ENCODE data around the gene STAB2. TPM values are rescaled to one million over a fixed set of nuclear protein-coding genes. Genes with fewer than 3 reads are reported as not detected.

Gene STAB2
- polyA plus RNA-seq, 3 donors: not detected

DNA sequence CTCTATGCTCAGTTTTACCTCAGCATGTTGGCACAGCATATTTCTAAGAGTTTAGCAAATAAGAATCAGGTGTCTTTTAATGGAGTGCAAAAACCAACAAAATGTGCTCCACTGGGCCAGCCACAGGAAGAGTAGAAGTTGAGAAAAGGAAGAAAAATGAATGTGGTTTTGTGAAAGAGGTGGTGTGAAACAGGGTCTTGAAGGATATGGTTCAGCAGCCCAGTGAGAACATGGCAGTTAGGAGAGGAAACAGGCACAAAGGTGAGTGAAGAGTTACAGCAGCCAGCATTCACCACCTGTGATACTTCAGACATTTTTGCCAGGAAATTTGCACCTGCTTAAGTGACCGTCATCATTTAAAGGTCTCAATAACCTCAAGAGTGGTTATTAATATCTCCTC is 2.4 kb downstream of the STAB2 start:
- no CpG with 5 or more reads among the region's 1 CpG for WGBS (ENCODE audit: insufficient coverage)
- no peaks in the 10 kb centered on the region for H4K20me1 ChIP-seq (ENCODE audit: insufficient read depth, low read length)

GRCh38 chr12:103590271-103590670 is 3.2 kb downstream of the STAB2 start:
- Mint-ChIP-seq H3K4me3 (no peak overlapping the region), H3K27ac (no peak overlapping the region), H3K4me1 (no peaks in the 10 kb centered on the region), H3K36me3 (no peaks in the 10 kb centered on the region), H3K27me3 (ENCODE audit: low read depth in 3 of 3) (peaks cover 0 to 7% (median 0%) of the 10 kb centered on the region in 3 donors), H3K9me3 (no peaks in the 10 kb centered on the region)
- Histone ChIP-seq H3K79me2 (ENCODE audit: insufficient read depth, low read length) (no peaks in the 10 kb centered on the region), H3K36me3 (replicated peaks in 1 of 2; ENCODE audit: control insufficient read depth in 1 of 2, insufficient read depth in 2 of 2, low read length in 2 of 2) (no peaks in the 10 kb centered on the region), H3K27ac (ENCODE audit: low read depth in 1 of 2, low read length in 2 of 2) (no peak overlapping the region), H3K4me1 (ENCODE audit: control insufficient read depth in 1 of 2, insufficient read depth in 2 of 2, low read length in 2 of 2) (no peaks in the 10 kb centered on the region), H3K9me3 (replicated peaks in 1 of 2; ENCODE audit: control insufficient read depth in 1 of 2, insufficient read depth in 1 of 2, low read length in 2 of 2) (no peaks in the 10 kb centered on the region), H3K4me2 (replicated peaks; ENCODE audit: extremely low read depth, low read length, poor library complexity, severe bottlenecking) (no peak overlapping the region), H3K27me3 (ENCODE audit: control insufficient read depth in 2 of 2, insufficient read depth in 2 of 2, low read length in 2 of 2) (no peaks in the 10 kb centered on the region), H3K4me3 (replicated peaks in 1 of 3; ENCODE audit: low read depth in 2 of 3, low read length in 3 of 3) (no peak overlapping the region), H4K20me1 (ENCODE audit: insufficient read depth, low read length) (no peaks in the 10 kb centered on the region), H2AFZ (ENCODE audit: insufficient read depth, low read depth, low read length, poor library complexity, severe bottlenecking) (no peak overlapping the region), H3K9ac (ENCODE audit: insufficient read depth, low read length, poor library complexity, severe bottlenecking) (no peak overlapping the region)
- intact Hi-C loops (cut with micrococcal nuclease): no loop called here
- WGBS (ENCODE audit: insufficient coverage): 100% methylated on average over 1 of the region's 1 CpG
- TF ChIP-seq CTCF (IDR thresholded peaks at IDR 0.05): no peak
- DNase-seq: no peak

More for the DNA sequence above, 2.4 kb downstream of the STAB2 start:
- Histone ChIP-seq H3K27ac (ENCODE audit: low read depth in 1 of 2, low read length in 2 of 2) (no peak overlapping the region), H3K4me3 (replicated peaks in 1 of 3; ENCODE audit: low read depth in 2 of 3, low read length in 3 of 3) (no peak overlapping the region), H2AFZ (ENCODE audit: insufficient read depth, low read depth, low read length, poor library complexity, severe bottlenecking) (no peak overlapping the region), H3K27me3 (ENCODE audit: control insufficient read depth in 2 of 2, insufficient read depth in 2 of 2, low read length in 2 of 2) (no peaks in the 10 kb centered on the region), H3K9ac (ENCODE audit: insufficient read depth, low read length, poor library complexity, severe bottlenecking) (no peak overlapping the region), H3K36me3 (replicated peaks in 1 of 2; ENCODE audit: control insufficient read depth in 1 of 2, insufficient read depth in 2 of 2, low read length in 2 of 2) (no peaks in the 10 kb centered on the region), H3K4me2 (replicated peaks; ENCODE audit: extremely low read depth, low read length, poor library complexity, severe bottlenecking) (no peak overlapping the region), H3K9me3 (replicated peaks in 1 of 2; ENCODE audit: control insufficient read depth in 1 of 2, insufficient read depth in 1 of 2, low read length in 2 of 2) (no peaks in the 10 kb centered on the region), H3K4me1 (ENCODE audit: control insufficient read depth in 1 of 2, insufficient read depth in 2 of 2, low read length in 2 of 2) (no peaks in the 10 kb centered on the region), H3K79me2 (ENCODE audit: insufficient read depth, low read length) (no peaks in the 10 kb centered on the region)
- Mint-ChIP-seq H3K4me1 (no peaks in the 10 kb centered on the region), H3K27ac (no peak overlapping the region), H3K4me3 (no peak overlapping the region), H3K36me3 (no peaks in the 10 kb centered on the region), H3K9me3 (no peaks in the 10 kb centered on the region), H3K27me3 (ENCODE audit: low read depth in 3 of 3) (peaks cover 0 to 7% (median 2%) of the 10 kb centered on the region in 3 donors)
- intact Hi-C loops (cut with micrococcal nuclease): no loop called here
- DNase-seq: no peak
- no peak for TF ChIP-seq CTCF (IDR thresholded peaks at IDR 0.05)

Data from CD14-positive monocyte (primary cell).